Osteoblast (primary cell): ENCODE data around the gene NISCH. TPM values are rescaled to one million over a fixed set of nuclear protein-coding genes. Genes with fewer than 3 reads are reported as not detected.
A peak's percentile ranks its signal among the peaks of the same experiment; 100 is the strongest.

ENCODE experiments used
- DNase-seq: peaks from one replicate; pipeline ENCODE4 v3.0.0; 2011; ENCODE audit warnings: low spot score, mixed read lengths; ENCODE audit not compliant: insufficient read length; ENCODE audit errors: missing footprints
- H2AFZ ChIP-seq: 2 replicates; pipeline ENCODE4 v1.6.0; 2011; ENCODE audit warnings: mild to moderate bottlenecking, low read length
- H3K27ac ChIP-seq: 2 replicates; pipeline ENCODE4 v1.5.1; 2011; ENCODE audit warnings: mild to moderate bottlenecking, low read depth, low read length, moderate library complexity
- H3K27me3 ChIP-seq: 2 replicates; pipeline ENCODE4 v1.6.0; 2012; ENCODE audit warnings: mild to moderate bottlenecking, control low read depth, inconsistent platforms, low read length, moderate library complexity; ENCODE audit not compliant: insufficient read depth
- H3K36me3 ChIP-seq: 2 replicates; pipeline ENCODE4 v1.5.1; 2011; ENCODE audit warnings: mild to moderate bottlenecking, low read length, control low read depth, moderate library complexity; ENCODE audit not compliant: insufficient read depth
- H3K4me1 ChIP-seq: 2 replicates; pipeline ENCODE4 v1.5.1; 2011; ENCODE audit warnings: mild to moderate bottlenecking, low read length, control low read depth, moderate library complexity; ENCODE audit not compliant: insufficient read depth
- H3K4me2 ChIP-seq: 2 replicates; pipeline ENCODE4 v1.6.0; 2011; ENCODE audit warnings: mild to moderate bottlenecking, low read length; ENCODE audit not compliant: insufficient read depth
- H3K4me3 ChIP-seq: fragments of 200-600 bp; sonication (generic); 3 replicates; pipeline ENCODE4 v1.5.1; 2012; ENCODE audit warnings: mild to moderate bottlenecking, low read length, inconsistent platforms; ENCODE audit not compliant: insufficient read depth
- H3K79me2 ChIP-seq: 2 replicates; pipeline ENCODE4 v1.6.0; 2012; ENCODE audit warnings: mild to moderate bottlenecking, low read length, control low read depth, inconsistent platforms; ENCODE audit not compliant: insufficient read depth
- H3K9me3 ChIP-seq: 2 replicates; pipeline ENCODE4 v1.5.1; 2011; ENCODE audit warnings: low read depth, low read length, control low read depth
- H4K20me1 ChIP-seq: 2 replicates; pipeline ENCODE4 v1.6.0; 2012; ENCODE audit warnings: mild to moderate bottlenecking, low read length, control low read depth; ENCODE audit not compliant: insufficient read depth
- CTCF ChIP-seq: IDR thresholded peaks from 2 replicates; pipeline ENCODE4 v1.5.1; 2011; ENCODE audit warnings: mild to moderate bottlenecking, low read depth, low read length, moderate library complexity; ENCODE audit errors: extremely low read depth
- total RNA-seq: library from RNA; depleted of rRNA; stranded (reverse); fragments of >200 nt; gene quantifications from 2 replicates; pipeline ENCODE4 v1.2.3, GENCODE V29; 2012

Gene NISCH
- total RNA-seq, 1 donor = 83.2 TPM

GRCh38 chr3:52473026-52473425, 17.6 kb downstream of the NISCH start:
- peaks cover 37% of the 10 kb centered on the region for H3K79me2 ChIP-seq
- TF ChIP-seq CTCF = no peak
- H3K4me3 ChIP-seq = no peak overlapping the region
- DNase-seq = peak; percentile 42
- no peaks in the 10 kb centered on the region for H3K9me3 ChIP-seq
- peaks cover 71% of the 10 kb centered on the region for H3K36me3 ChIP-seq
- H3K27ac ChIP-seq = no peak overlapping the region
- no peaks in the 10 kb centered on the region for H3K27me3 ChIP-seq
- H3K4me1 ChIP-seq = peaks cover 6% of the 10 kb centered on the region
- peaks cover 28% of the 10 kb centered on the region for H4K20me1 ChIP-seq
- H2AFZ ChIP-seq = no peak overlapping the region
- no peak overlapping the region for H3K4me2 ChIP-seq

- H3K4me2 ChIP-seq = no peak overlapping the region
- H3K4me1 ChIP-seq = no peaks in the 10 kb centered on the region
- H3K27me3 ChIP-seq = no peaks in the 10 kb centered on the region
- no peak overlapping the region for H2AFZ ChIP-seq
- no peak for TF ChIP-seq CTCF
- H3K79me2 ChIP-seq = peaks cover 9% of the 10 kb centered on the region
- peak; percentile 43 for DNase-seq
- no peak overlapping the region for H3K4me3 ChIP-seq
- peaks cover 23% of the 10 kb centered on the region for H4K20me1 ChIP-seq
- H3K36me3 ChIP-seq = peaks cover 94% of the 10 kb centered on the region
- no peak overlapping the region for H3K27ac ChIP-seq
- H3K9me3 ChIP-seq = no peaks in the 10 kb centered on the region
Measured at GRCh38 chr3:52477076-52477795, 21.8 kb downstream of the NISCH start.

- peaks cover 6% of the 10 kb centered on the region for H3K79me2 ChIP-seq
- DNase-seq = peak; percentile 36
- no peak overlapping the region for H3K4me2 ChIP-seq
- no peaks in the 10 kb centered on the region for H3K4me1 ChIP-seq
- H3K36me3 ChIP-seq = peaks cover 93% of the 10 kb centered on the region
- no peaks in the 10 kb centered on the region for H3K9me3 ChIP-seq
- no peak overlapping the region for H3K4me3 ChIP-seq
- H4K20me1 ChIP-seq = peaks cover 18% of the 10 kb centered on the region
- H3K27me3 ChIP-seq = no peaks in the 10 kb centered on the region
- H2AFZ ChIP-seq = no peak overlapping the region
- no peak overlapping the region for H3K27ac ChIP-seq
- no peak for TF ChIP-seq CTCF
Measured at GRCh38 chr3:52477796-52478095, 22.3 kb downstream of the NISCH start.

- Histone ChIP-seq H2AFZ (no peak overlapping the region), H3K4me3 (no peak overlapping the region), H3K79me2 (no peaks in the 10 kb centered on the region), H3K4me1 (no peaks in the 10 kb centered on the region), H4K20me1 (peaks cover 11% of the 10 kb centered on the region), H3K27me3 (no peaks in the 10 kb centered on the region), H3K4me2 (no peak overlapping the region), H3K27ac (no peak overlapping the region), H3K9me3 (no peaks in the 10 kb centered on the region), H3K36me3 (peaks cover 83% of the 10 kb centered on the region)
- no peak for TF ChIP-seq CTCF
- peak; percentile 69 for DNase-seq
Measured at GRCh38 chr3:52479037-52479876, 23.9 kb downstream of the NISCH start.
